T-helper 17 cell (primary cell): Measurements from ENCODE around the gene U2SURP. TPM values are rescaled to one million over a fixed set of nuclear protein-coding genes. Genes with fewer than 3 reads are reported as not detected.
"Not testable (repeated sequence)": the region's sequence is repeated elsewhere in the genome, so short reads cannot be mapped to it uniquely, and the experiment has no call there.

Experiments used
- ATAC-seq: fragments of 150-1000 bp; cut with Tn5 transposase; 2 replicates; pipeline ENCODE4 v1.10.0; 2021; ENCODE audit warnings: mild to moderate bottlenecking, moderate library complexity
- DNase-seq, 3 donors: peaks; one replicate each; pipeline versions ENCODE4 v3.0.0 to v3.0.0-alpha.2; 2020 to 2021
- H3K9me3 ChIP-seq: one replicate; pipeline ENCODE4 v1.7.0; 2013; ENCODE audit warnings: low read length, mild to moderate bottlenecking; ENCODE audit not compliant: control insufficient read depth, poor library complexity, severe bottlenecking
- H3K27ac Mint-ChIP-seq: one replicate; pipeline ENCODE4 v1.8.0; 2022; ENCODE audit warnings: mild to moderate bottlenecking, moderate library complexity, mixed read lengths
- H3K27me3 Mint-ChIP-seq: one replicate; pipeline ENCODE4 v1.8.0; 2022; ENCODE audit warnings: mixed read lengths
- H3K36me3 Mint-ChIP-seq: one replicate; pipeline ENCODE4 v1.8.0; 2022; ENCODE audit warnings: low read depth, mixed read lengths
- H3K4me1 Mint-ChIP-seq: one replicate; pipeline ENCODE4 v1.8.0; 2022; ENCODE audit warnings: mild to moderate bottlenecking, mixed read lengths
- H3K4me3 Mint-ChIP-seq: one replicate; pipeline ENCODE4 v1.8.0; 2022; ENCODE audit warnings: mild to moderate bottlenecking, moderate library complexity, mixed read lengths
- total RNA-seq, 4 donors: library from RNA in 2 of 4; stranded (reverse) in 2 of 4; gene quantifications; one replicate each; pipeline ENCODE4 v1.2.3 and lab custom pipeline; 2022 to 2026

The U2SURP gene
- total RNA-seq, 2 donors from 2014 or later, result 145 to 171 TPM

DNA sequence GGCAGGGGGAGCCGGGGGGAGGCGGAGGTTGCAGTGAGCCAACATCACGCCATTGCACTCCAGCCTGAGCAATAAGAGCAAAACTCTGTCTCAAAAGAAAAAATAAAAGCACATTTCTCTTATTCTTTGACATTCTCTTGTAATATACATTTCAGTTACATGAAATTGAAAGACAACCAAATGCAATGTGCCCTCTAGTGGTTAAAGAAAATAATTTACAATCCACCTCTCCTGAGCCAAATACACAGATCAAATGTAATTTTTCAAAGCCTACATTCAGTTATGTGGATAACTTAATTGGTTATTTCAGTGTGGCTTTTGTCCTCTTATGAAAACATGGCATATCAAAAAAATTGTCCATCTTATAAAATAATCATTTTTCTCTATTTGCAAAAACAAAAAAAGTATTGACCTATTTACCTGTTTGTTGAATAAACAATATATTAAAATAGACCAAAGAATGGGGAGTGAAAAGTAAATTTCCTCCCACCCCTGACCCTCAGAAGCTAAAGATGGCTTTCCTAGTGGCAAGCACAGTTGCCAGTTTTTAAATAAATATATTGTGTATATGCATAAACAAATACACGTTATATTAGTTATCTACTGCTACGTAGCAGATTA is 14.2 kb upstream of the U2SURP start:
- no peak for DNase-seq
- no peaks in the 10 kb centered on the region for H3K4me1 Mint-ChIP-seq

GRCh38 chr3:142987707-142988106 is 13.7 kb upstream of the U2SURP start:
- H3K27ac Mint-ChIP-seq, result no peak overlapping the region
- ATAC-seq, result no peak
- no peak overlapping the region for H3K4me3 Mint-ChIP-seq
- no peaks in the 10 kb centered on the region for H3K36me3 Mint-ChIP-seq
- H3K27me3 Mint-ChIP-seq, result peaks cover 39% of the 10 kb centered on the region
- DNase-seq, result no peak
- H3K4me1 Mint-ChIP-seq, result no peaks in the 10 kb centered on the region
- H3K9me3 ChIP-seq, result no peaks in the 10 kb centered on the region

More for the DNA sequence above, 14.2 kb upstream of the U2SURP start:
- H3K9me3 ChIP-seq, result no peaks in the 10 kb centered on the region
- peaks cover 41% of the 10 kb centered on the region for H3K27me3 Mint-ChIP-seq
- peak; percentile 59 for ATAC-seq
- no peak overlapping the region for H3K4me3 Mint-ChIP-seq
- no peak overlapping the region for H3K27ac Mint-ChIP-seq
- H3K36me3 Mint-ChIP-seq, result no peaks in the 10 kb centered on the region

DNA sequence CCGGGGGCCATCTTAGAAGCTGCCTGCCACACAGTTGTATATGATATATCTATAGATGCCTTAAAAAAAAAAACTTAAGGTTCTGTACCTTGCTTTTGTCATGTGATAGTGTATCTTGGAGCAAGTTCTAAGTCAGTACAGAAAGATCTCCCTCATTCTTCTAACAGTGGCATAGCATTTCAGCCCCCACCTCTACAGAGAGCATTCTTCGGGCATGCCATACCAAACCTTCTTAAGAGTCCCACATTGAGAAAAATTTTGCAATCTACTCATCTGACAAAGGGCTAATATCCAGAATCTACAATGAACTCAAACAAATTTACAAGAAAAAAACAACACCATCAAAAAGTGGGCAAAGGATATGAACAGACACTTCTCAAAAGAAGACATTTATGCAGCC is 13.1 kb upstream of the U2SURP start:
- not testable (repeated sequence) for H3K4me1 Mint-ChIP-seq, H3K9me3 ChIP-seq, H3K4me3 Mint-ChIP-seq, H3K27ac Mint-ChIP-seq, ATAC-seq, DNase-seq, H3K36me3 Mint-ChIP-seq
- H3K27me3 Mint-ChIP-seq, result peaks cover 40% of the 10 kb centered on the region

DNA sequence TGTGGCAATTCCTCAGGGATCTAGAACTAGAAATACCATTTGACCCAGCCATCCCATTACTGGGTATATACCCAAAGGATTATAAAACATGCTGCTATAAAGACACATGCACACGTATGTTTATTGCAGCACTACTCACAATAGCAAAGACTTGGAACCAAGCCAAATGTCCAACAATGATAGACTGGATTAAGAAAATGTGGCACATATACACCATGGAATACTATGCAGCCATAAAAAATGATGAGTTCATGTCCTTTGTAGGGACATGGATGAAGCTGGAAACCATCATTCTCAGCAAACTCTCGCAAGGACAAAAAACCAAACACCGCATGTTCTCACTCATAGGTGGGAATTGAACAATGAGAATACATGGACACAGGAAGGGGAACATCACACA is 12.5 kb upstream of the U2SURP start:
- not testable (repeated sequence) for H3K36me3 Mint-ChIP-seq, H3K9me3 ChIP-seq, H3K4me3 Mint-ChIP-seq, H3K27ac Mint-ChIP-seq, DNase-seq, H3K4me1 Mint-ChIP-seq, ATAC-seq
- peaks cover 37% of the 10 kb centered on the region for H3K27me3 Mint-ChIP-seq

DNA sequence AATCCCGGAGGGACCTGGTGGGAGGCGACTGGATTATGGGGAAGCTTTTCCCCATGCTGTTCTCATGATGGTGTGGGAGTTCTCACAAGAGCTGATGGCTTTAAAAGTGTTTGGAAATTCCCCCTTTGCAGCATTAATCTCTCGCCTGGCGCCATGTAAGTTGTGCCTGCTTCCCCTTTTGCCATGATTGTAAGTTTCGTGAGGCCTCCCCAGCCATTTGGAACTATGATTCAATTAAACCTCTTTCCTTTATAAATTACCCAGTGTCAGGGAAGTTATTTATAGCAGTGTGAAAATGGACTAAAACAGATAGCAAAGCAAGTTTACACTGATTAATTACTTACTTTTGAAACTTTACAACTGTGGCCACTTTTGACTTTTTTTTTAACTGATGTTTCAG is 10.6 kb upstream of the U2SURP start:
- no peak for ATAC-seq
- no peaks in the 10 kb centered on the region for H3K36me3 Mint-ChIP-seq
- DNase-seq, result no peak
- H3K27me3 Mint-ChIP-seq, result peaks cover 40% of the 10 kb centered on the region
- peaks cover 2% of the 10 kb centered on the region for H3K4me1 Mint-ChIP-seq
- H3K4me3 Mint-ChIP-seq, result no peak overlapping the region
- H3K27ac Mint-ChIP-seq, result no peak overlapping the region
- H3K9me3 ChIP-seq, result no peaks in the 10 kb centered on the region

GRCh38 chr3:142992323-142992722 is 9.0 kb upstream of the U2SURP start:
- no peak overlapping the region for H3K4me3 Mint-ChIP-seq
- peaks cover 2% of the 10 kb centered on the region for H3K4me1 Mint-ChIP-seq
- H3K9me3 ChIP-seq, result no peaks in the 10 kb centered on the region
- no peak overlapping the region for H3K27ac Mint-ChIP-seq
- no peaks in the 10 kb centered on the region for H3K36me3 Mint-ChIP-seq
- DNase-seq, result no peak
- peaks cover 45% of the 10 kb centered on the region for H3K27me3 Mint-ChIP-seq
- no peak for ATAC-seq

GRCh38 chr3:142993958-142994442 is 7.4 kb upstream of the U2SURP start:
- Mint-ChIP-seq H3K27ac (no peak overlapping the region), H3K36me3 (no peaks in the 10 kb centered on the region), H3K4me3 (no peak overlapping the region), H3K27me3 (peaks cover 50% of the 10 kb centered on the region), H3K4me1 (peaks cover 2% of the 10 kb centered on the region)
- peak; percentile 80 for ATAC-seq
- no peaks in the 10 kb centered on the region for H3K9me3 ChIP-seq
- peak; percentile 30 to 41 (median 38) for DNase-seq

DNA sequence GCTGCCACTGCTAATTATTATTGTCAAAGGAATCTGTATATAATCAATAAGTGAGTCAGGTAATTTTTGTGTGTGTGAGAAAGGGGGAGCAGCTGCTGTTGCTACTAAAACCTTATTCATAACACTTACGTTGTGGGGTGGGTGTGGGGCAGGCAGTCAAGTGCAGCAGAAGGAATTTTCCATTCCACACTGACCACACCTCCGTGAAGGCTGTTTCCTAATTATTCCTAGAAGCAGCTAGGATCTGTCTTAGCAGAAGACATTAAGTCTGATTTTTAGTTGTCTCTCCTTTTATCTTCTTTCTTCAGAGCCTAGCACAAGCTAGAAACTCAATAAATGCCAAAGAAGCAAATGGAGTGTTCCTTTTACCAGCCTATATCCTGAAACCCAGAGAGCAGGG is 4.0 kb upstream of the U2SURP start:
- Mint-ChIP-seq H3K36me3 (peaks cover 3% of the 10 kb centered on the region), H3K4me1 (peaks cover 15% of the 10 kb centered on the region), H3K27ac (no peak overlapping the region), H3K27me3 (peaks cover 40% of the 10 kb centered on the region), H3K4me3 (no peak overlapping the region)
- DNase-seq, result no peak
- ATAC-seq, result no peak
- no peaks in the 10 kb centered on the region for H3K9me3 ChIP-seq

DNA sequence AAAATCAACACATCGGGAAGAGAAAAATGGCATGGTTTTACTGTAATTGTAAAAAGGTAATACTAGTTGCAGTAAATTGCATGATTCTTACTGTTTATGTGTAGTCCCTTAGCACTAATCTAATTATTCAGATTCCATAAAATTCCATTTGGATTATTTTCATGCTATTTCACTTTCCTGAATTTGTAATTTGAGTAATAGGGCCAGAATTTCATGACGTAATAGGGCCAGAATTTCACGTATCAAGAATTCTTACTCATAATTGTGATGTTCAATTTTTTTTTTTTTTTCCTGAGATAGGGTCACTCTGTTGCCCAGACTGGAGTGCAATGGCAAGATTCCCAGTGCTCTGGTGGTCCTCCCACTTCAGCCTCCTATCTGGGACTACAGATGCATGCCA is 2.9 kb upstream of the U2SURP start:
- peaks cover 22% of the 10 kb centered on the region for H3K4me1 Mint-ChIP-seq
- DNase-seq (no peak), ATAC-seq (no peak)
- peaks cover 3% of the 10 kb centered on the region for H3K36me3 Mint-ChIP-seq
- no peak overlapping the region for H3K4me3 Mint-ChIP-seq
- H3K27me3 Mint-ChIP-seq, result peaks cover 29% of the 10 kb centered on the region
- H3K9me3 ChIP-seq, result no peaks in the 10 kb centered on the region
- H3K27ac Mint-ChIP-seq, result no peak overlapping the region

- no peak for ATAC-seq
Measured at GRCh38 chr3:142999881-143000280, 1.5 kb upstream of the U2SURP start.

DNA sequence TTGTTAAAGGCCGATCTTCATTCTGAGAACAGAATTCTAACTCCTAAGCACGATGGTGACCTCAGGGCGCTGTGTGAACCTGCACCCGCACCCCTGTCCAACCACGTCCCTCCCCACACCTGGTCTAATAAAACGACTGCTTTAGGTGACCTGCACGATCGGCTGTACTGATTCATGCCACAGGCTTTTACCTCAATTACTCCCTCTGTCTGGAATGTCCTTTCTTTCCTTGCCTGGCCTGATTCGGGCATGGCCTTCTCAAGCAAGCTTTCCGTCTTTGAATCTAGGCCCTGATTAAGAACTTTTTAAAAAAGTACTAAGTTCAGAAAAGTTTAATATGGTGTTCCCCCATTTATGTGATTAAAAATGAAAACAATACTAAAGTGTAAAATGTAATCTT is 842 bp upstream of the U2SURP start:
- no peak for DNase-seq
- Mint-ChIP-seq H3K4me3 (peak overlapping the region; percentile 97), H3K27me3 (peaks cover 18% of the 10 kb centered on the region), H3K4me1 (peaks cover 24% of the 10 kb centered on the region), H3K36me3 (peaks cover 3% of the 10 kb centered on the region), H3K27ac (peak overlapping the region; percentile 98)
- no peak for ATAC-seq
- H3K9me3 ChIP-seq, result no peaks in the 10 kb centered on the region

More at GRCh38 chr3:142999881-143000280, 1.5 kb upstream of the U2SURP start:
- Mint-ChIP-seq H3K27me3 (peaks cover 23% of the 10 kb centered on the region), H3K27ac (no peak overlapping the region), H3K36me3 (peaks cover 3% of the 10 kb centered on the region), H3K4me1 (peaks cover 24% of the 10 kb centered on the region), H3K4me3 (peak overlapping the region; percentile 97)
- no peaks in the 10 kb centered on the region for H3K9me3 ChIP-seq
- DNase-seq, result no peak

DNA sequence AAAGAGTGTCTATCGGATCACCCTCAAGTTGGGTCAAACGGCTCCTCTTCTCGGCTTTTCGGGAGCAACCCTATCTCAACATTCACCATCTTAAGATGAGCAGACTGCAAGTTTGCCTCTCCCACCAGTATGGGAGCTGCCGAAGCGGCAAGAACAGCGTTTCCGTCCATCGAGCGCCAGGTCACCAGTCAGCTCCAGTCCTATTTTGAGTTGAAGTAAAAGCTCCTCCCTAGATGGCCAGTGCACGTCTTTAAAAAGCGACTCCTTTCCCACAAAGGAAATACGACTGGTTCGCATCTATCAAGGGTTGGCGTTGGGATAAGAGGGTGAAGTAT is 369 bp upstream of the U2SURP start:
- H3K27ac Mint-ChIP-seq, result peak overlapping the region; percentile 98
- H3K27me3 Mint-ChIP-seq, result peaks cover 15% of the 10 kb centered on the region
- H3K4me3 Mint-ChIP-seq, result peak overlapping the region; percentile 97
- H3K4me1 Mint-ChIP-seq, result peaks cover 24% of the 10 kb centered on the region
- peak in 1 of 3 donors; percentile 31 for DNase-seq
- peak; percentile 68 for ATAC-seq
- H3K36me3 Mint-ChIP-seq, result peaks cover 3% of the 10 kb centered on the region
- no peaks in the 10 kb centered on the region for H3K9me3 ChIP-seq

- peak overlapping the region; percentile 98 for H3K27ac Mint-ChIP-seq
- DNase-seq (no peak), ATAC-seq (peak; percentile 32)
- H3K36me3 Mint-ChIP-seq, result peaks cover 3% of the 10 kb centered on the region
- H3K4me1 Mint-ChIP-seq, result peaks cover 36% of the 10 kb centered on the region
- H3K4me3 Mint-ChIP-seq, result peak overlapping the region; percentile 97
- H3K9me3 ChIP-seq, result no peaks in the 10 kb centered on the region
- H3K27me3 Mint-ChIP-seq, result peaks cover 12% of the 10 kb centered on the region
Measured at GRCh38 chr3:143002083-143002712, 828 bp downstream of the U2SURP start.

DNA sequence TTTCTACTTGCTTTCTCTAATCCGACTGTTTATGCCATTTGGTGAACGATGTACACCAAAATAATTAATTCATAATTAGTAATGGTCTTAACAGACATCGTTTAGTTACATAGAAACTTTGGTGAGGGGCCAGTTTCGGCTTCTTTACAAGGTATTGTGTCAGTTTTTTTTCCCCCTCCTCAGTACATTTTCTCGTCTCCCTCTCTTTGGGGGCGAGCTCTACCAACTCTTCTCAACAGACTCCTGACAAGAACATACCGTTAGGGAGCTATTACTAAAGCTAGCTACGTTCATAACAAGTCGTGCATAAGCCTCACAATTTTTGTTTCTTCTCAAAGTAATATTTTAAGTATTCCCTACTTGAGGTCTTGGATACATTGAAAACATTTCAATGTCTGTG is 1.4 kb downstream of the U2SURP start:
- H3K36me3 Mint-ChIP-seq, result peaks cover 3% of the 10 kb centered on the region
- DNase-seq (no peak), ATAC-seq (no peak)
- H3K4me3 Mint-ChIP-seq, result peak overlapping the region; percentile 97
- peaks cover 40% of the 10 kb centered on the region for H3K4me1 Mint-ChIP-seq
- H3K27ac Mint-ChIP-seq, result peak overlapping the region; percentile 98
- H3K27me3 Mint-ChIP-seq, result peaks cover 7% of the 10 kb centered on the region
- H3K9me3 ChIP-seq, result no peaks in the 10 kb centered on the region
